Smooth muscle cell (in vitro differentiated cells): ENCODE data around the gene CFAP61. TPM values are rescaled to one million over a fixed set of nuclear protein-coding genes. Genes with fewer than 3 reads are reported as not detected.
A peak's percentile ranks its signal among the peaks of the same experiment; 100 is the strongest.

Source experiments
- DNase-seq: peaks from one replicate; lab custom pipeline; 2025; ENCODE audit not compliant: unreplicated experiment; lab: John Stamatoyannopoulos, UW
- H2AFZ ChIP-seq: fragments of 200-600 bp; sonication (generic); 2 replicates; pipeline ENCODE4 v1.6.0; 2016; ENCODE audit warnings: antibody characterized with exemption, low read depth, mild to moderate bottlenecking
- H3F3A ChIP-seq: fragments of 200-600 bp; sonication (generic); 2 replicates; pipeline ENCODE4 v1.6.0; 2017; ENCODE audit warnings: antibody characterized with exemption, low read depth
- H3K27ac ChIP-seq: fragments of 200-600 bp; sonication (generic); 2 replicates; pipeline ENCODE4 v1.5.1; 2016; ENCODE audit warnings: low read depth, mild to moderate bottlenecking
- H3K27me3 ChIP-seq: fragments of 200-600 bp; sonication (generic); 2 replicates; pipeline ENCODE4 v1.6.1; 2016; ENCODE audit warnings: low read depth, mild to moderate bottlenecking
- H3K36me3 ChIP-seq: fragments of 200-600 bp; sonication (generic); 2 replicates; pipeline ENCODE4 v1.5.1; 2016; ENCODE audit warnings: low read depth
- H3K4me1 ChIP-seq: fragments of 200-600 bp; sonication (generic); 2 replicates; pipeline ENCODE4 v1.5.1; 2016; ENCODE audit warnings: low read depth
- H3K4me2 ChIP-seq: fragments of 200-600 bp; sonication (generic); 2 replicates; pipeline ENCODE4 v1.6.0; 2016; ENCODE audit warnings: mild to moderate bottlenecking
- H3K4me3 ChIP-seq: fragments of 200-600 bp; sonication (generic); 2 replicates; pipeline ENCODE4 v1.5.1; 2016; ENCODE audit warnings: mild to moderate bottlenecking
- H3K79me2 ChIP-seq: fragments of 200-600 bp; sonication (generic); 2 replicates; pipeline ENCODE4 v1.6.0; 2016; ENCODE audit warnings: low read depth, mild to moderate bottlenecking
- H3K9ac ChIP-seq: fragments of 200-600 bp; sonication (generic); 2 replicates; pipeline ENCODE4 v1.6.0; 2016; ENCODE audit warnings: low read depth
- H3K9me3 ChIP-seq: fragments of 200-600 bp; sonication (generic); replicated peaks from 2 replicates; pipeline ENCODE4 v1.5.1; 2016; ENCODE audit warnings: low read depth
- H4K20me1 ChIP-seq: fragments of 200-600 bp; sonication (generic); 2 replicates; pipeline ENCODE4 v1.6.0; 2016; ENCODE audit warnings: low read depth
- WGBS: methylation state at CpG from one replicate; pipeline ENCODE4 v1.1.7; 2016; ENCODE audit warnings: low lambda C conversion rate; 5-methylcytosine and 5-hydroxymethylcytosine counted together
- polyA plus RNA-seq: library from polyadenylated mRNA; unstranded; fragments of >200 nt; fragmentation: Nextera tagmentation; extraction: Ambion mirVana; gene quantifications from 2 replicates; pipeline ENCODE4 v1.2.1, GENCODE V29; 2016
- total RNA-seq: library from RNA; depleted of rRNA; stranded (reverse); fragments of >200 nt; gene quantifications from 2 replicates; pipeline ENCODE4 v1.2.3, GENCODE V29; 2014
- TF ChIP-seq, protein P1 (sequence below): fragments of 200-600 bp; sonication (generic); IDR thresholded peaks from 2 replicates; pipeline ENCODE4 v1.5.1; 2017; ENCODE audit warnings: borderline replicate concordance, mild to moderate bottlenecking, antibody characterized with exemption; ENCODE audit not compliant: insufficient read depth, poor library complexity, severe bottlenecking

The CFAP61 gene
- total and polyA plus RNA-seq, 2 experiments from 2014 or later: not detected

DNA sequence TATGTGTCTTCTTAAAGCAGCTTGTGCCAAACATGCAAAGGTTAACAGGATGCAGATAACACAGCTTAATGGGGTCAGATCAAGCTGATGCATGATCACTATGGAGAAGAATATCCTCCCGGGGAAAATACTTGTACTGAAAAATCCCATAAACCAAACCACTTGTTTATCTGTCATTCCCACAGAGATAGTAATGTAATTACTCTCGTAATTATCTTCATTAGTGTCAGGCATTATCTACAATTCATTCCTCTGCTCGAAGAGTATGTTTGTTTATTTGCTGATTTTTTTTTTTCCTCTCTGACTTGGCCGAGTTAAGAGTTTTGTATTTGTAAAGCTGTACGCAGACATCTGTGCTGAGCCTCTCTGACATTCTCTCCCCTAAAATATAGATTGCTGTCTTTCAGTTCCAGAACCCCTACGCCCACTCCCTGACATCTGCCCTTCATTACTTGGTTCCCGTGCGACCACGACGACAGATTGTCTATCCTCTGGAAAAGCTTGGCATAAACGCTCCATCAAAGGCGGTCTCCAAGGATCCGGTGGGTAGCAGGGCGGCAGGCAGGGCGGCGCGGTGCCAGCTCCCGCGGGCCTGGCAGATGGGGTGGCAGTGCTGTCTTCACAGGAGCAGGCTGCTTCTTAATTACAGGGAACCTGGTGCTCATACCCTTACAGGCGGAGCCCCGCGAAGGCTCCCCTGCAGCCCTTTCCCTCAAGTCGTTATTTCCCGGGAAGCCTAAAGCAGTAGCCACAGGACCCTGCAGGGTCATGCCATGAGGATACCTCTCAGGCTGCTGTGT lies 147.2 kb downstream of the CFAP61 start:
- Histone ChIP-seq H3K27me3 (peaks cover 27% of the 10 kb centered on the region), H3K36me3 (no peaks in the 10 kb centered on the region), H2AFZ (peak overlapping the region; percentile 2), H3K4me2 (peak overlapping the region; percentile 79), H3K9me3 (no peaks in the 10 kb centered on the region), H3K27ac (no peak overlapping the region), H4K20me1 (no peaks in the 10 kb centered on the region), H3F3A (peaks cover 6% of the 10 kb centered on the region), H3K4me1 (peaks cover 11% of the 10 kb centered on the region), H3K4me3 (no peak overlapping the region), H3K9ac (no peak overlapping the region), H3K79me2 (no peaks in the 10 kb centered on the region)
- no peak for DNase-seq
- TF ChIP-seq, protein P1, sequence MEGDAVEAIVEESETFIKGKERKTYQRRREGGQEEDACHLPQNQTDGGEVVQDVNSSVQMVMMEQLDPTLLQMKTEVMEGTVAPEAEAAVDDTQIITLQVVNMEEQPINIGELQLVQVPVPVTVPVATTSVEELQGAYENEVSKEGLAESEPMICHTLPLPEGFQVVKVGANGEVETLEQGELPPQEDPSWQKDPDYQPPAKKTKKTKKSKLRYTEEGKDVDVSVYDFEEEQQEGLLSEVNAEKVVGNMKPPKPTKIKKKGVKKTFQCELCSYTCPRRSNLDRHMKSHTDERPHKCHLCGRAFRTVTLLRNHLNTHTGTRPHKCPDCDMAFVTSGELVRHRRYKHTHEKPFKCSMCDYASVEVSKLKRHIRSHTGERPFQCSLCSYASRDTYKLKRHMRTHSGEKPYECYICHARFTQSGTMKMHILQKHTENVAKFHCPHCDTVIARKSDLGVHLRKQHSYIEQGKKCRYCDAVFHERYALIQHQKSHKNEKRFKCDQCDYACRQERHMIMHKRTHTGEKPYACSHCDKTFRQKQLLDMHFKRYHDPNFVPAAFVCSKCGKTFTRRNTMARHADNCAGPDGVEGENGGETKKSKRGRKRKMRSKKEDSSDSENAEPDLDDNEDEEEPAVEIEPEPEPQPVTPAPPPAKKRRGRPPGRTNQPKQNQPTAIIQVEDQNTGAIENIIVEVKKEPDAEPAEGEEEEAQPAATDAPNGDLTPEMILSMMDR: no peak
- 41% methylated on average over 24 of the region's 24 CpGs for WGBS

DNA sequence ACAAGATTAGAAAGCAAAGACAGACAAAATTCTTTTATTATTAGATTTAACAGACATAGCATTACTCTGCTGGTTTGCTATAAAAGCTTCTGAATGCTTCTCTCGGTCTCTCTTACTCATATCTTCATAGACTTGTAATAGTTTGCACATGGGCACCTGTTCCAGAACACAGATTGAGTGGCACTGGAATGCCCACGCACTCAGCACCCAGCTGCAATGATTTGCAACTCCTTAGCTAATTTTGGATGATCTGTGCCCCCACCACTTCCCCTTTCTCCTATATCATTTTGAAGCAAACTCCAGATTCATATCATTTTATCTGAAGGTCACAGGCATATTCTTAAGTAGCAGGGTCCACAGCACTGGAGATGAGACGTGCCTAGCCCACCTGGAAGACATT lies 148.8 kb downstream of the CFAP61 start:
- 83% methylated on average over 3 of the region's 3 CpGs for WGBS
- Histone ChIP-seq H3K9me3 (no peaks in the 10 kb centered on the region), H3K4me2 (no peak overlapping the region), H3K9ac (no peak overlapping the region), H3F3A (peaks cover 6% of the 10 kb centered on the region), H3K4me1 (peaks cover 11% of the 10 kb centered on the region), H3K27ac (no peak overlapping the region), H3K36me3 (no peaks in the 10 kb centered on the region), H3K4me3 (no peak overlapping the region), H3K27me3 (peaks cover 18% of the 10 kb centered on the region), H4K20me1 (no peaks in the 10 kb centered on the region), H3K79me2 (no peaks in the 10 kb centered on the region), H2AFZ (no peak overlapping the region)
- TF ChIP-seq, protein P1: no peak
- DNase-seq: no peak

GRCh38 chr20:20201639-20202038 lies 149.3 kb downstream of the CFAP61 start:
- Histone ChIP-seq H3K27me3 (peaks cover 16% of the 10 kb centered on the region), H3K9me3 (no peaks in the 10 kb centered on the region), H3K4me2 (no peak overlapping the region), H2AFZ (no peak overlapping the region), H3K27ac (no peak overlapping the region), H3K36me3 (no peaks in the 10 kb centered on the region), H3F3A (peaks cover 6% of the 10 kb centered on the region), H3K9ac (no peak overlapping the region), H3K4me3 (no peak overlapping the region), H3K4me1 (peaks cover 11% of the 10 kb centered on the region), H3K79me2 (no peaks in the 10 kb centered on the region), H4K20me1 (no peaks in the 10 kb centered on the region)
- 84% methylated on average over 7 of the region's 7 CpGs for WGBS
- TF ChIP-seq, protein P1: no peak
- no peak for DNase-seq

GRCh38 chr20:20202768-20203167 lies 150.4 kb downstream of the CFAP61 start:
- H3K9me3 ChIP-seq: no peaks in the 10 kb centered on the region
- no peak overlapping the region for H3K4me3 ChIP-seq
- TF ChIP-seq, protein P1: no peak
- no peaks in the 10 kb centered on the region for H4K20me1 ChIP-seq
- WGBS: 87% methylated on average over 8 of the region's 8 CpGs
- peaks cover 6% of the 10 kb centered on the region for H3F3A ChIP-seq
- no peak overlapping the region for H3K4me2 ChIP-seq
- DNase-seq: no peak
- H3K79me2 ChIP-seq: no peaks in the 10 kb centered on the region
- no peak overlapping the region for H3K27ac ChIP-seq
- H3K9ac ChIP-seq: no peak overlapping the region
- peaks cover 8% of the 10 kb centered on the region for H3K27me3 ChIP-seq
- H3K36me3 ChIP-seq: no peaks in the 10 kb centered on the region
- peaks cover 17% of the 10 kb centered on the region for H3K4me1 ChIP-seq
- no peak overlapping the region for H2AFZ ChIP-seq
